HCT116 (cell line): ENCODE data around the gene ACCS. TPM values are rescaled to one million over a fixed set of nuclear protein-coding genes. Genes with fewer than 3 reads are reported as not detected.

Experiments
- ATAC-seq: fragments of 200-7000 bp; cut with Tn5 transposase; 2 replicates; pipeline ENCODE4 v1.9.1; 2020; ENCODE audit warnings: mild to moderate bottlenecking, moderate library complexity
- BruUV-seq: library from RNA; stranded (reverse); fragments of 400-500 nt; replicated peaks from 2 replicates; lab custom pipeline; 2021; lab: Mats Ljungman, UMichigan
- CTCF ChIA-PET: fragments of 300-600 bp; sonication (Branson Sonifier 250); formaldehyde crosslinking; loops from one replicate; lab custom pipeline; 2021; ENCODE audit warnings: antibody characterized with exemption; lab: Charles Lee
- POLR2A ChIA-PET: fragments of 300-600, 350-600 bp; sonication (Branson Sonifier 250); formaldehyde crosslinking; loops from one replicate; lab custom pipeline; 2021; ENCODE audit warnings: antibody characterized with exemption; lab: Charles Lee
- RAD21 ChIA-PET, 2 experiments: fragments of 300-600 bp; sonication (Branson Sonifier 250); formaldehyde crosslinking; loops; one replicate each; lab custom pipeline; 2023; ENCODE audit warnings: low total read pairs in 2 of 2; ENCODE audit not compliant: uncharacterized antibody in 2 of 2, unreplicated experiment in 2 of 2, low non-redundant PET in 1 of 2; lab: Charles Lee
- DNase-seq: peaks from one replicate; pipeline ENCODE4 v3.0.0-alpha.2; 2010; ENCODE audit warnings: low read depth, low spot score
- H2AFZ ChIP-seq: fragments of 200-600 bp; shearing (Covaris generic), sonication (generic); 2 replicates; pipeline ENCODE4 v1.6.1; 2017; ENCODE audit warnings: low read depth, mixed run types, mixed read lengths, antibody characterized with exemption, low read length; ENCODE audit not compliant: poor library complexity, severe bottlenecking
- H3K27ac ChIP-seq: 2 replicates; pipeline ENCODE4 v1.5.1; 2012; ENCODE audit warnings: low read depth, low read length
- H3K27me3 ChIP-seq: fragments of 200-600 bp; sonication (generic); 2 replicates; pipeline ENCODE4 v1.6.1; 2016; ENCODE audit warnings: mixed run types, low read length, mixed read lengths; ENCODE audit not compliant: insufficient read depth
- H3K36me3 ChIP-seq, 2 experiments: fragments of 200-500 bp in 1 of 2; fragments of 200-600 bp in 1 of 2; sonication (Bioruptor generic) in 1 of 2; sonication (generic) in 1 of 2; 2 replicates each; pipeline versions ENCODE4 v1.5.1 to v1.6.1; 2014 to 2016; ENCODE audit warnings: low read length in 2 of 2, inconsistent platforms in 1 of 2, mixed read lengths in 1 of 2, mixed run types in 1 of 2; ENCODE audit not compliant: insufficient read depth in 2 of 2, control insufficient read depth in 1 of 2
- H3K4me1 ChIP-seq, 2 experiments: fragments of 200-600 bp in 1 of 2; sonication (generic) in 1 of 2; 2 replicates each; pipeline versions ENCODE4 v1.5.1 to v1.6.1; 2012 to 2017; ENCODE audit warnings: low read length in 2 of 2, inconsistent platforms in 1 of 2, mild to moderate bottlenecking in 1 of 2, mixed read lengths in 1 of 2, mixed run types in 1 of 2, moderate library complexity in 1 of 2; ENCODE audit not compliant: insufficient read depth in 2 of 2, control insufficient read depth in 1 of 2
- H3K4me2 ChIP-seq: fragments of 200-600 bp; sonication (generic); 2 replicates; pipeline ENCODE4 v1.6.1; 2017; ENCODE audit warnings: mixed run types, low read length, mixed read lengths
- H3K4me3 ChIP-seq, 2 experiments: fragments of 200-600 bp in 1 of 2; sonication (generic) in 1 of 2; replicated peaks in 1 of 2; 2 replicates each; pipeline ENCODE4 v1.5.1; 2011 to 2016; ENCODE audit warnings: low read length in 2 of 2, control low read depth in 1 of 2, low read depth in 1 of 2, mild to moderate bottlenecking in 1 of 2, mixed read lengths in 1 of 2, mixed run types in 1 of 2
- H3K79me2 ChIP-seq: fragments of 200-600 bp; sonication (generic); 2 replicates; pipeline ENCODE4 v1.6.1; 2017; ENCODE audit warnings: mild to moderate bottlenecking, mixed run types, low read length, moderate library complexity, mixed read lengths; ENCODE audit not compliant: insufficient read depth
- H3K9ac ChIP-seq: fragments of 200-600 bp; sonication (generic); 2 replicates; pipeline ENCODE4 v1.6.1; 2016; ENCODE audit warnings: low read length, mixed read lengths
- H3K9me2 ChIP-seq: fragments of 200-600 bp; sonication (generic), shearing (Covaris generic); 2 replicates; pipeline ENCODE4 v1.6.1; 2017; ENCODE audit warnings: mixed run types, mild to moderate bottlenecking, moderate library complexity; ENCODE audit not compliant: insufficient read depth
- H3K9me3 ChIP-seq, 2 experiments: fragments of 200-500 bp in 1 of 2; fragments of 200-600 bp in 1 of 2; sonication (Bioruptor generic) in 1 of 2; sonication (generic) in 1 of 2; 2 replicates each; pipeline ENCODE4 v1.6.1; 2014 to 2017; ENCODE audit warnings: low read length in 2 of 2, mixed read lengths in 2 of 2, inconsistent platforms in 1 of 2, low read depth in 1 of 2, mild to moderate bottlenecking in 1 of 2, mixed run types in 1 of 2, moderate library complexity in 1 of 2; ENCODE audit not compliant: control insufficient read depth in 1 of 2, insufficient read depth in 1 of 2
- H4K20me1 ChIP-seq: fragments of 200-600 bp; sonication (generic), shearing (Covaris generic); 2 replicates; pipeline ENCODE4 v1.6.1; 2017; ENCODE audit warnings: mixed run types, mild to moderate bottlenecking, moderate library complexity; ENCODE audit not compliant: insufficient read depth
- RAD21 ChIP-seq: IDR thresholded peaks from 2 replicates; pipeline ENCODE4 v1.6.1; 2012; ENCODE audit warnings: low read depth, mild to moderate bottlenecking
- SP1 ChIP-seq: IDR thresholded peaks from 2 replicates; pipeline ENCODE4 v1.6.1; 2012; ENCODE audit warnings: low read depth
- intact Hi-C: fragments of 100-400 bp; cut with micrococcal nuclease; formaldehyde crosslinking; loops from 2 replicates; pipeline ENCODE4 v1.10.0; 2022
- total RNA-seq: library from RNA; stranded (reverse); gene quantifications from one replicate; pipeline ENCODE4 v1.2.1, GENCODE V29; 2021; ENCODE audit not compliant: unreplicated experiment
- TF ChIP-seq, protein P1 (sequence below), 3 experiments: fragments of 200-600 bp in 1 of 3; sonication (generic) in 1 of 3; IDR thresholded peaks in 2 of 3; conservative IDR thresholded peaks in 1 of 3; 2 replicates each; pipeline ENCODE4 v1.5.1; 2012 to 2017; ENCODE audit warnings: low read depth in 2 of 3, low read length in 2 of 3, antibody characterized with exemption in 1 of 3, borderline replicate concordance in 1 of 3, control low read depth in 1 of 3, mild to moderate bottlenecking in 1 of 3, mixed read lengths in 1 of 3, mixed run types in 1 of 3, moderate library complexity in 1 of 3; ENCODE audit not compliant: insufficient read depth in 1 of 3

The ACCS gene
- total RNA-seq, 1 experiment from 2014 or later: 13.2 TPM

DNA sequence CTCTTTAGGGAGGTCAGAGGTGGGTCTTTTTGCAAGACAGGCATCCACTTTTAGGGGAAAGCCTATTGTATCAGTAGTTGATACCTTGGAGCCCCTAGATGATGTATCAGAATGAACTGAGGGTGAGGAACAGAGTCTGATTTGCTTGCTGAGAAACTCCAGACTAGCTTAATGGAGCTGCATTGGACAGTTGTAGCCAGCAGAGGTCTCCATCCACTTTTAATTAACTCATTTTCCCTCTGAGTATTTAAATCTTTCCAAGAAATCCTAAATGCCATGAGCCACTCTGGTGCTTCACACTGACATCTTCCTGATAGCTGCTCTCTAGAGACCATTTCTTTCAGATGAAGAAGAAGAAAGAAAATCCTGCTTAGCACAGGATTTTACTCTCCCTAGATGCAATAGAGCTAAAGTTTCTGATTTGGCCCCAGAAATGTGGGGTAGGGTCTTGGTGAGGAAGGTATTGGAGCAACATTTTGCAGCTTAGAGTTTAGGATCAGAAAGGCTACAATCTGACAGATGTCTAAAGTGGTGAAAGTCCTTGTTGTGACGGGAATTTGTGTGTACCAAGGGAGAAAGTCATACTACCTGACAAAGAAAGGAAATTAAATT, 67.4 kb downstream of the ACCS start:
- Histone ChIP-seq H3K27ac (no peak overlapping the region), H3K9me3 (no peaks in the 10 kb centered on the region), H3K9me2 (no peaks in the 10 kb centered on the region), H3K4me2 (no peak overlapping the region), H3K4me3 (no peak overlapping the region), H2AFZ (no peak overlapping the region), H4K20me1 (no peaks in the 10 kb centered on the region), H3K27me3 (no peaks in the 10 kb centered on the region), H3K36me3 (peaks cover 0 to 1% of the 10 kb centered on the region in 2 experiments; a peak in 1 of 4 replicates), H3K4me1 (no peaks in the 10 kb centered on the region), H3K79me2 (no peaks in the 10 kb centered on the region), H3K9ac (no peak overlapping the region)
- no peak for DNase-seq
- ChIA-PET RAD21 (interaction anchor here (0.7 to 1.2 kb wide), 3 partner anchors 153 to 484 kb away, joined by 3 to 4 read pairs (median 3); no protein-coding TSS in a partner anchor), POLR2A (no interaction called here), CTCF (interaction anchor here (0.7 to 2.1 kb wide), 10 partner anchors 29 to 484 kb away, joined by 3 to 11 read pairs (median 5); partner anchors contain the start of gene EXT2)
- TF ChIP-seq RAD21 (peak; percentile 58), SP1 (no peak)
- TF ChIP-seq, protein P1, sequence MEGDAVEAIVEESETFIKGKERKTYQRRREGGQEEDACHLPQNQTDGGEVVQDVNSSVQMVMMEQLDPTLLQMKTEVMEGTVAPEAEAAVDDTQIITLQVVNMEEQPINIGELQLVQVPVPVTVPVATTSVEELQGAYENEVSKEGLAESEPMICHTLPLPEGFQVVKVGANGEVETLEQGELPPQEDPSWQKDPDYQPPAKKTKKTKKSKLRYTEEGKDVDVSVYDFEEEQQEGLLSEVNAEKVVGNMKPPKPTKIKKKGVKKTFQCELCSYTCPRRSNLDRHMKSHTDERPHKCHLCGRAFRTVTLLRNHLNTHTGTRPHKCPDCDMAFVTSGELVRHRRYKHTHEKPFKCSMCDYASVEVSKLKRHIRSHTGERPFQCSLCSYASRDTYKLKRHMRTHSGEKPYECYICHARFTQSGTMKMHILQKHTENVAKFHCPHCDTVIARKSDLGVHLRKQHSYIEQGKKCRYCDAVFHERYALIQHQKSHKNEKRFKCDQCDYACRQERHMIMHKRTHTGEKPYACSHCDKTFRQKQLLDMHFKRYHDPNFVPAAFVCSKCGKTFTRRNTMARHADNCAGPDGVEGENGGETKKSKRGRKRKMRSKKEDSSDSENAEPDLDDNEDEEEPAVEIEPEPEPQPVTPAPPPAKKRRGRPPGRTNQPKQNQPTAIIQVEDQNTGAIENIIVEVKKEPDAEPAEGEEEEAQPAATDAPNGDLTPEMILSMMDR (IDR thresholded peaks at IDR 0.05 in 2 of 3, conservative IDR thresholded peaks at IDR 0.05 in 1 of 3; ENCODE audit: borderline replicate concordance in 1 of 3, insufficient read depth in 1 of 3, low read depth in 2 of 3, low read length in 2 of 3): peak; percentile 36 to 67 (median 64); a peak in 5 of 6 replicates
- peak; percentile 76 for ATAC-seq
- intact Hi-C loops: loop anchor here (1.0 to 10.0 kb wide), 2 partner anchors 151 to 405 kb away; no protein-coding TSS in a partner anchor
- no TSS peak for BruUV-seq

Other genes with a start within 250 kb of the ACCS start
- gene ALKBH3, start 185.4 kb upstream of the ACCS start, total RNA-seq: 36.7 TPM
- 0.34 TPM for gene C11orf96, start 123.6 kb upstream of the ACCS start, total RNA-seq
- not detected for gene ACCSL, start 18.3 kb upstream of the ACCS start, total RNA-seq
- gene EXT2, start 29.4 kb downstream of the ACCS start, total RNA-seq: 42.8 TPM
- gene ALX4, start 243.9 kb downstream of the ACCS start, total RNA-seq: not detected